NCI-H82 treated with DMSO at 0.1 percent for 48 hours (cell line): Measurements from ENCODE around the gene HPN.
"Not testable (repeated sequence)": the region's sequence is repeated elsewhere in the genome, so short reads cannot be mapped to it uniquely, and the experiment has no call there.

ENCODE experiments used
- DNase-seq: peaks from one replicate; lab custom pipeline; 2025; ENCODE audit not compliant: unreplicated experiment; lab: John Stamatoyannopoulos, UW

Gene HPN

GRCh38 chr19:35008891-35009341 lies 32.6 kb upstream of the HPN start:
- DNase-seq, result no peak

- DNase-seq, result no peak
These were observed 31.8 kb upstream of the HPN start for GRCh38 chr19:35009424-35010415.

DNA sequence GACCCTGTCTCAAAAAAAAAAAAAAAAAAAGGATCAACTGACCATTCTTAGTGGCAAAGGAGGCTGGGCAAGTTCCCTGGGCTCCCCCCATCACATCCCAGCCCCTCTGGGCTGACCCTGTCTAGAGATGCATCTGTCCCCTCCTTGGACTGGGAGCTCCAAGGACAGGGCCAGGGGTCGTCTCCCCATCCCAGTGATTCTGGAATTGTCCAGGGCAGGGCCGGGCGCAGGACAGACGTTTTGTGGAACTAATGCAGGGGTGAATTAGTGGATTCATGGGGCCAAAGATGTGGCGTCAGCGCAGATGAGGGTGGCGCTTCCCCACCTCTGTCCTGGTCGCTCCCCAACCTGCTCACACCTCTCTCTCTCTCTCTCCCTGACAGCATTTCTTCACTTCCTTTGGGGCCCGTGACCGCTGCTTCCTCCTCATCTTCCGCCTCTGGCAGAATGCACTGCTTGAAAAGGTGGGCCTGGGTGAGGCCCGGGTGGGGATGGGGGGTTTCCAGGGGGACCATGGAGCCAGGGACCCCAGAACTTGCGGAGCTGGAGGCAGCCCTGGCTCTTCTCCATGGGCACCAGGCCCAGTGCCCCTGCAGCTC lies 30.3 kb upstream of the HPN start:
- no peak for DNase-seq

DNA sequence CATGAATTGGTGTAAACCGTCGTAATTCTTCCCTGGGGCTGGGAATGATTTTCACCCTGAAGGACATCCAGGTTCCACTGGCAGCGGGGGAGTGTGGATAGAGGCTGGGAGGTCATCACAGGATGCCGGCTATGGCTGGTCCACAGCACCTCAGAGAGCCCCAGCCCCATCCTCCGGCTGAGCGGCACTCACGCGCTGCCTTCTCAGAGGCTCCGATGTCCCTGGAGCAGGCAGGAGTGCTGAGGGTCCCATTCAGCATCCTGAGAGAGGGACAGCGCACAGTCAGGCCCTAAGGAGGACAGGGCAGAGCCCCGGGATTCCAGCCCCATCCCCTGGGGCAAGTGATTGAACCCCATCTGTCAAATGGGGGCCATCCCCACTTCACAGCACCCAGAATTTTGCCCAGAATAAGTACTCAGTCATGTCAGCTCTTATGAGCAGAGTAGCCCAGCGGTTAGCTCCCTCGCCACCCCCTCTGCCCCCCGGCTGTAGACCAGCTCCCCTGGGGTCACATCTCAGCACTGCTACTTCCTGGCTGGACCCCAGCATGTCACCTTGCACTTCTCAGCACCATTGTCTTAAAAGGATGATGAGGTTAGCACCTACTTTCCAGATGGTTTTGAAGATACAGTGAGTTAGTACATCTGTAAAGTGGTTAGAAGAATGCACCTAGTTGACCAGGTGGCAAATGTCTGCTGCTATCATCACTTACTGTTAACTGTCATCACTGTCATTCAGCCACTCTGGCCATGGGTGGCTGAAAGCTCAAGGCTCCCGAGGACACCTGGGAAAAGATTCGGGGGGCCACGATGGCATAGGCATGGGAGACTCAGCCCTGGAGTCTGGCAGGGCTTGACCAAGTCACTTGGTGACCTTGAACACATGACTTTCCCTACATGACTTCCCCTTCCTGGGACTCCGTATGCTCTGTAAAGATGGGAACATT lies 29.5 kb upstream of the HPN start:
- DNase-seq, result no peak

- DNase-seq, result peak; percentile 10
These were observed 28.3 kb upstream of the HPN start for GRCh38 chr19:35013041-35013819.

- DNase-seq, result no peak
These were observed 27.4 kb upstream of the HPN start for GRCh38 chr19:35013820-35014754.

GRCh38 chr19:35014774-35015173 lies 26.7 kb upstream of the HPN start:
- DNase-seq, result not testable (repeated sequence)

- no peak for DNase-seq
These were observed 26.1 kb upstream of the HPN start for GRCh38 chr19:35015270-35015953.

DNA sequence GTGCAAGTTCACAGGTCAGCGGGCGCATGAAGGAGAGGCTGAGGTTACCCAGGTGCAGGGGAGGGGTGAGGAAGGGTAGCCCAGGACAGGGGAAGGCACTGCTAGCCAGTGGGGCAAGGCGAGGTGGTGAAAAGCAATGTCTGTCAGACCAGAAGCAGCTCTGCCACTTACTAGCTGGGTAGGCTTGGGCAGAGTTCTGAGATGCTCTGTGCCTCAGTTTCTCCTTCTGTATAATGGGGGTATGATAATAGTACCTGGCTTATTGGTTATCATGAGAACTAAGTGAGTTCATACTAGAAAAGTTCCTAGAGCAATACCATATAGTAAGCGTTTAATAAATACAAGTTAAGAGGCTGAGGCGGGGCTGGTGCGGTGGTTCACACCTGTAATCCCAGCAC lies 25.6 kb upstream of the HPN start:
- no peak for DNase-seq

DNA sequence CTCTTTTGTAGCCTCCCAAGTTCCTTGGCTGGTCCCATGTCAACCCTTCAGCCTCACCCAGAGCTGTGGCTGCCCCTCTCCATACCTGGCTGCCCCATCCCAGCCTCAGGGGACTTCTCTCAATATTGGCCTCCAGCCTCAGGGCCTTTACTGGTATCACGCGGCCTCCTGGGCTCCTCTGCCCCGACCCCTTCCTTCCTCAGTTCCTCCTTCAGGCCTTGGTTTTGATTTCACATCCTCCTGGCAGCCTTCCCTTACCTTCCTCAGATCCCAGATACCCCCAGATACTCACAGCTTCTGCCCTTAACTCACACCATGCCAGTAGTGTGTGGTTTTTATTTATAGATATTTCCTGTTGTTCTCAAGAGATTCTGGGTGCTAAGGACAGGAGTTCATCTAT lies 24.0 kb upstream of the HPN start:
- no peak for DNase-seq

DNA sequence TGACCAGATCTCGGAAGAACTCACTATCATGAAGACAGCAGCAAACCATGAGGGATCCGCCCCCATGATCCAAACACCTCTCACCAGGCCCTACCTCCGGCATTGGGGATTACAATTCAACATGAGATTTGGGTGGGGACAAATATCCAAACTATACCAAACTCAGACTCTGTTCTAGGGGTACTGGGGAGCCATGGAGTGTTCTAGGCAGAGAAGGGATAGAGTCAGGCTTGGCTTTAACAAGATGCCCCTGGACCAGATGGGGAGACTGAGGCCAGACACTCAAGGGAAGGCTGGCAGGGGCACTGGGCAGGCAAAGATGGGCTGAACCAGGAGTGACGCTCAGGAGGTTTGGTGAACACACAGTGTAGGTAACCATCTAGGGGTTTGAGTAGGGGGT lies 23.1 kb upstream of the HPN start:
- DNase-seq, result no peak

DNA sequence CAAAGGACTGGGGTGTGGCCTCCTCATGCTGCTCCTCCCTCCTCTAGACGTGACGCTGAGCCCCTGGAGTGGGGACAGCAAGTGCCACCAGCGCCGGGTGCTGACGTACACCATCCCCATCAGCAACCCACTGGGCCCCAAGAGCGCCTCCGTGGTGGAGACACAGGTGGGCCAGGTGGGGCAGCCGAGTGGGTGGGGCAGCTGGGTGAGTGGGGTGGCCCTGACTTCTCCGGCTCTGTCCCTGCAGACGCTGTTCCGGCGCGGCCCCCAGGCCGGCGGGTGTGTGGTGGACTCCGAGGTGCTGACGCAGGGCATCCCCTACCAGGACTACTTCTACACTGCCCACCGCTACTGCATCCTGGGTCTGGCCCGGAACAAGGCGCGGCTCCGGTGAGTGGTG lies 22.4 kb upstream of the HPN start:
- DNase-seq, result no peak

DNA sequence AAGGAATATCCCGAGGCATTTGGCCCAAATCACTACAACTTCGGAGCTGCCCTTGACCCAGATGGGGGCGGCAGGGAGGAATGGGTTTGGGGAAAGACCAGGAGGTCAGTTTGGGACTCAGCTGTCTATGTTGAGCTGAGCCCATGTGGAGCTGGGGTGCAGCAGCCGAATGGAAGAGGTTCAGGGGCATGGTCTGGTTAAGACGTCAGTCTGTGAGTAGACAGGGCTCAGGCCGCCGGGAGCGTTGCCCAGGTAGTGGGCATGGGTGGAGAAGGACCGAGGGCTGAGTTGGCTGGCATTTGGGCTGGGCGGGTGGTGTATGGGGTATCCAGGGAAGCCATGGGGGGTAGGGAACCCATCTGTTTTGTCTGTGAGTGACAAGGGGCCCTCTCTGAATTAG lies 20.5 kb upstream of the HPN start:
- no peak for DNase-seq

- no peak for DNase-seq
These were observed 19.9 kb upstream of the HPN start for GRCh38 chr19:35021596-35021995.

DNA sequence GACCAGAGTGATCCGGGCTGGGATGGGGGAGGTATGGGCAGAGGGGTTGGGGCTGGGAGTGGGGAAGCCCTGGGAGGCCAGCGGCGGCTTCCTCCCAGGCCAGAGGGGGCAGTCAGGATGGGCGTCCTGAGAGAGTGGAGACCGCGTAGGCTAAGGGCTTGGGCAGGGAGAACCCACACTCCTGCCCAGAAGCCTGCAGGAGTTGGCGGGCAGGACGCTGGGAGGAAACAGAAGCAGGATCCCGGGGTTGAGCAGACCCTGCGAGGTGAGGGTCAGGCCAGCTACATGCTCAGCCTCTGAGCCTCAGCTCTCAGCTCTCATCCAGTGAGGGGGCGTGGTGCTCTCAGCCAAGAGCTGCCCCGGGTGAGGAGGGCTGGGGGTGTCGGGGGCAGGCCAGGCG lies 19.1 kb upstream of the HPN start:
- no peak for DNase-seq

DNA sequence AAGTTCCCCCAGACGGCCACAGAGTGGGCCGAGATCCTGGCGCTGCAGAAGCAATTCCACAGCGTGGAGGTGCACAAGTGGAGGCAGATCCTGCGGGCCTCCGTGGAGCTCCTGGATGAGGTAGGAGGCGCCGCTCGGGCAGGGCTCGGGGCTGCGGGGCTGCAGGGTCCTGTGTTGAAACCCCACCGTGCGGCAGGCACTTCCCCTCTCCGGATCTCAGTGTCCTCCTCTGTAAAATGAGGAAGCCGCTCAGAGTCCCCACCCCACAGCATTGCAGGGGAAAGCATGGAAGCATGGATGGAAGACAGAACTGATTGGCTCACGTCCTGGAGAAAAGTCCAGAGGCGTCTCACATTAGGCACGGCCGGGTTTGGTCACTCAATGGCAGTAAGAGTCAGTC lies 18.1 kb upstream of the HPN start:
- DNase-seq, result no peak

- no peak for DNase-seq
These were observed 17.4 kb upstream of the HPN start for GRCh38 chr19:35024095-35024494.

DNA sequence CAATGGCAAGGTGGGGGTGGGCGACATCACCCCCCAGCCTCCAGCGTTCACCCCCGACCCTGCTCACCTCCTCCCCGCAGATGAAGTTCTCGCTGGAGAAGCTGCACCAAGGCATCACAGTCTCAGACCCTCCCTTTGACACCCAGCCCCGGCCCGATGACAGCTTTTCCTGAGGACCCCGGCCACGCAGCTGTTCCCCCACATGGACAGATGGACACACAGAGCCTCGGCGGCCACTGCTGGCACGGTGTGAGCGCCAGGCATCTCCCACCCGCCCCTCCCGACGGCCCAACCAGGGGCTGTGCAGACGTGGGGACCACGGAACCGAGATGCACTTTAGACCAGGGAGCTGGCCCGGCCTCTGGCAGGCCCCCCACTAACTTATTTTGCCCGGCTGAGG lies 15.6 kb upstream of the HPN start:
- no peak for DNase-seq

GRCh38 chr19:35026418-35026817 lies 15.1 kb upstream of the HPN start:
- DNase-seq, result no peak
